Cerebellar cortex (tissue), 1 donor: ENCODE data around the gene NOVA2.

Source experiments
- DNase-seq: peaks from one replicate; pipeline ENCODE4 v3.0.0-alpha.2; 2015; ENCODE audit warnings: low spot score

The NOVA2 gene

DNA sequence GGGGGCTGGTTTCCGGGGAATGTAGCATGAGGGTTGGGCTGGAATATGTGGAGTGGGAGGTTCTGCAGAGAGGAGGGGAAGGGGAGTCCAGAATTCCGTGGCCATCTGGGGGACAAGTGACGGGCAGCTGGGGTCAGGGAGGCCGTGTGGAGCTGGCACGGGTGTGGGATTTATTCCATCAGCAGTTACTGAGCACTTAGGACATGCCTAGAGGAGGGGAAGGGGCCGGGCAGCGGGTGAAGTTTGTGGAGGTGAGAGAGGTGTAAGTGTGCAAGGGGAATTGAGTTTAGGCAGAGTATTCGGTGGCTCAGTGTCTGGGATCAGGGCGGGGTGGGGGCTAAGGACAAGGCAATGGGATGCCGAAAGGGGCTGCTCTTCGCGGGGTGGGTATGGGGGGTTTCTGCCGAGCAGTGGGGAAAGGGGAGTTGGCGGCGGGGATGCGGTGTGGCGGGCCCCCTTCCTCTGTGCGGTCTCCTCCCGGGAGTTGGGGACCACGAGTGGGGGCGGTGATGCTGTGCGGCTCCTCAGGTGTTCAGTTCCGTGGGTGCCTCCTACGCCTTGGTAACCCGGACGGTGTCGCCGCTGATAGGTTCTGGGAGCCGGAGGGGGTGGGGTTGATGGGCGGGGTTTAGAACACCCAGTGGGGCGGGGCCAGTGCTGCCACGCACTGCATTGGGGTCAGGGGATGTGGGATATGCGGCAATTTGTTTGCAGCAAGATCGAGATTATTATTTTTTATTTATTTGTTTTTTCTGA is 27.0 kb upstream of the NOVA2 start:
- DNase-seq = peak; percentile 86

- peak; percentile 89 for DNase-seq
Observed at GRCh38 chr19:45999653-46000121, 26.0 kb upstream of the NOVA2 start.

DNA sequence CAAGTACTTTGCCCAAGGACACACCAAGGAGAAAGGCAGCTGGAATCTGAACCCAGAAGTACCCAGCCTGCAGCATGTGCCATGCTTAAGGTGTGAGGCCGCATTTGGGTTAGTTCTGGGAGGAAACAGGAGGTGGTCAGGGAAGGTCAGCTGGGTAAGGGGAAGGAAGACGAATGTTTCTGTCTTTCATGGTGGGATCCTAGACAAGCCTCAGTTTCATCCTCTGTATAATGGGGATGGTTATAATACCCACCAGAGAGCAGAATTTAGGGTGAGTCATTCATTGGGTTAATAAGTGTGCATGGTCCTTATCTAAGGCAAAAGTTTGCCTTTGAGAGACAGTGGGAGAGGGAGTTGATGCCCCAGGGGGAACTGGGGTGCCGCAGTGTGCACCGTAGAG is 25.2 kb upstream of the NOVA2 start:
- DNase-seq = no peak

DNA sequence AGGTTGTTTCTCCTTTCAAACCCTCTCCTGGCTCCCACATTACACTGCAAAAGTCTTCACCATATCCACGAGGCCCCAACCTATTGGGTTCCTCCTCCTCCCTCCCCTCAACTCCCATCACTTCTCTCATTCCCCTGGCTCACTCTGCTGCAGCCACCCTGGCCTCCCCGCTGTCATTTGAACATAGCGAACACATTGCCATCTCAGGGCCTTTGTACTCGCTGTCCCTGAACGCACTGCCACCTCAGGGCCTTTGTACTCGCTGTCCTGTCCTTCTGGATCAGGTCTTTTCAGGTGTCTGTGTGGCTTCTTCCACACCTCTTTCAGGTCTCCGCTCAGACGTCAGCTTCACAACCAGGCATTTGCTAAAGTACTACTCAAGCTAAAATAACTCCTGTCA is 23.3 kb upstream of the NOVA2 start:
- DNase-seq = no peak

DNA sequence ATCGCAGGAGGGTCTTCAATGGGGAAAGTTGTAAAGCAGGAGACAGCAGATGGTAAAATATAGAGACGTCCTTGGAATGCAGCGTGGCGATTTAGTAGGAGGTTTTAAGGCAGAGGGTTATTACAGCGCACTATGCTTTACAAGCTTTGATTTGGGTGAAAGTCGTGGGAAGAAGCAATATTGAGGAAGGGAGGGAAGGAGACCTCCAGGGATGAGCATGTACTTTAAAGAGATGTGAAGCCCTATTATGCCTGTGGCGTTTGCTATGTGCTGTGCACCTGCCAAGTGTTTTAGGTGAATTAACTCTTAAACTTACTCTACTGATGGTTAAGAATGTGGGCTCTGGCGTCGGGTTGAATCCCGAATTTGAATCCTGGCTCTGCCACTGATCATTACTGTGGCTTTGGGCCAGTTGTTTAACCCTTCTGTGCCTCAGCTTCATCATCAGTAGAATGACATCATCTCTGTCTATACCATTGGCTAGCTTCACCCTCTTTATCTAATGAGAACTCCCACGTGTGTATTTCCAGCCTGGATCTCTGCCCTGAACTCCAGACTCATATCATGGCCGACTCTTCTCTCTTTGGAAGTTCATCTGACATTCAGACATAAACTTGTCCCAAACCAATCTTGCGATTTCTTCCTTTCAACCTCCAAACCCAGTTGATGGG is 22.2 kb upstream of the NOVA2 start:
- no peak for DNase-seq

DNA sequence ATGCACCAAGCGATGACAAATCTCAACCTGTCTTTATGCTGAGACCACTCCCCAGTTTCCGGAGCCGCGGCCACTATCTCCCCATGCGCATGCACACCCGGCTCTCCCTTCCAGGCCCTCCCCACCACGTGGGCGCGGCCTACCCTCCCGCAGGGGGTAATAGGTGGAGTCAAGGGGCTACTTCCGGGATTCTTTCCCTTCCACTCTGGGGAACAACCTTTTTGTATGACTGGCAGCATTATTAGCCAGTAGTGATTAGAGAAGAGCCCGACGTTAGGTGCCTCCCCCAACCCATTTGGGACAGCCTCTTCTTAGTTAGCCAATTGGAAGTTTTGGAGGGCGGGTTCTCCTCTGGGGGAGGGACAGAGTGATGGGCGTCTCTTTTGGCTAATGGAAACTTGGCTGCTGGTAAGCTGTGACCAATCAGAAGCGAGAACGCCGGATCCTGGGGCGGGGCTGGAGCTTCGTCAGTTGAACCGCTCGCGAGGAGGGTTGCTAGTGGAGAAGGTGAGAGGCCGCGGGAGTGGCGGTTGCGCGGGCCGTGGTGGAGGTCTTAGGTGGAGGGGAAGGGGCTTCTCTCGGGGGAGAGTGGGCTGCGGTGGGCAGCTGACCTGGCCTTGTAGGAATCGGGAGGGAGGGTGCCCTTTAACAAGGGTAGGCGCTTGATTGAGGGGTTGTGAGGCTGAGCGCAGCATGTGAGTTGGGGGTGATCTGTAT is 21.5 kb upstream of the NOVA2 start, which contains the start of gene CCDC61:
TSS of gene CCDC61 (plus strand) at position 470 of the 717 bp plus-strand sequence. CDS start 7,552 bp downstream, outside the sequence.
- DNase-seq = peak; percentile 100

- no peak for DNase-seq
Observed at GRCh38 chr19:45994456-45994997, 20.9 kb upstream of the NOVA2 start.

DNA sequence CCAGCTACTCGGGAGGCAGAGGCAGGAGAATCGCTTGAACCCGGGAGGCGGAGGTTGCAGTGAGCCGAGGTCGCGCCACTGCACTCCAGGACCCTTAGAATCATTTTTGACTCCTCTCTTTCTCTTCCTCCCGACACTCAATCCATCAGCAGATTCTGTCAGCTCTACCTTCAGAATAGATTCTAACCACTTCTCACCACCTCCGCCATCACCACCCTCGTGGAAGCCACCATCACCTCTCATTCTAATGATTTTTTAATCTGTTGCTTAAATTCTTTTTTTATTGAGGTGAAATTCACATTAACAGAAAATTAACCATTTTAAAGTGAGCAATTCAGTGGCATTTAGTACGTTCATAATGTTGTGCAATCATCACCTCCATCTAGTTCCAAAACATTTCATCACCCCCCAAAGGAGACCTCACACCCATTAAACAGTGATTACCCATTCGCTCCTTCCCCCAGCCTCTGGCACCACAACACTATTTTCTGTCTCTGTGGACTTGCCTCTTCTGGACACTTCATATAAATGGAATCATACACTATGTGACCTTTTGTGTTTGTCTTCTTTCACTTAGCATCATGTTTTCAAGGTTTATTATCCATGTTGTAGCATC is 16.6 kb upstream of the NOVA2 start:
- DNase-seq = no peak

- DNase-seq = no peak
Observed at GRCh38 chr19:45985321-45985720, 11.7 kb upstream of the NOVA2 start.

DNA sequence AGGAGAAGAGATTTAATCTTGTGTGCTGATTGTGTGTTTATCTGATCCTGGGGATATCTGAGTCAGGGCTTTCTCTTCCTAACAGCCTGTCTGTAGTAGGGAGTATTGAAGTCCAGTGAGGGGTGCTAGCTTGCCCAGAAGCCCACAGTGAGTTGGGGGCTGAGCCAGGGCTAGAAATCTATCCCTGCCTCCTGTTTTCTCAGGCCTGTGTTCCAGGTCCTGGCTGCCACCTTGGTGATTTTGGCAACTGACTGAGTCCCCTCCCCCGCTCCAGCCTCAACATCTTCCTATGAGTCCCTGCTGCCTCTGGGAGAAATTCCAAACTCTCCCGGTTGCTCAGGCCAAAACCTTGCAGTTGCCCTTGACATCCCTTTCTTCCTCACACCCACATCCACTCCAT is 7.7 kb upstream of the NOVA2 start:
- DNase-seq = peak; percentile 27

DNA sequence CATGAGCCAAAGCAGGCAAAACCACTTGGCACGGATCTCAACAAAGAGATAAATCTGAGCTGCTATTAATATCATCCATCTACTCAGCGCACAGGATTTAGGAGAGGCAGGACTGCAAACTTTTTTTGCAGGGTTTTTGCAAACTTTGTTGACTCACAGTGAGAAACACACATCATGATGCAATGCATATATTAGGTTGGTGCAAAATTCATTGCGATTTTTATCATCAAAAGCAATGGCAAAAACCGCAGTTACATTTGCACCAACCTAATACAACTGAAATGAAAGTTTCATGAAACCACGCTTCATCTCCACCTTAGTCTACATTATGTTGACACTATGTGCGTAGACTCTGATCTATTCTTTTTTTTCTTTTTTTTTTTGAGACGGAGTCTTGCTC is 4.5 kb upstream of the NOVA2 start:
- no peak for DNase-seq

DNA sequence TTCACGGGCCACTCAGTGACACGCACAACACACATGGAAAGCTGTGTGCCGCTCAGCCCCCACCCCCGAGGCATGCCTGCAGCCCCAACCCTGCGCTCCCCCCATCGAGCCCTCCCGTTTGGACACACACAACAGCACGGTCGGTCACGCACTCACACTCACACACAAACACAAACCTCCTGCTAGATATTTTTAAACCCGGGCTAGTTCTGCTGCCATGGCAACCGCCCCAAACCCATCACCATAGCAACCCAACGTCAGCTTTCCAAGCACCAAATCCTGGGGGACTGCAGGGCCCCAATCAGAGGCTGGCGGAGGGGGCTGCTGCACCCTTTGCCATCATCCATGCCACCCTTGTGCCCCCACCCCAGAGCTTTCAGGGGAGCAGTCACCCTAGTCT is 2.5 kb upstream of the NOVA2 start:
- peak; percentile 67 for DNase-seq

GRCh38 chr19:45975306-45976070 is 1.8 kb upstream of the NOVA2 start:
- DNase-seq = no peak

GRCh38 chr19:45972947-45973540 is 621 bp downstream of the NOVA2 start:
- no peak for DNase-seq

DNA sequence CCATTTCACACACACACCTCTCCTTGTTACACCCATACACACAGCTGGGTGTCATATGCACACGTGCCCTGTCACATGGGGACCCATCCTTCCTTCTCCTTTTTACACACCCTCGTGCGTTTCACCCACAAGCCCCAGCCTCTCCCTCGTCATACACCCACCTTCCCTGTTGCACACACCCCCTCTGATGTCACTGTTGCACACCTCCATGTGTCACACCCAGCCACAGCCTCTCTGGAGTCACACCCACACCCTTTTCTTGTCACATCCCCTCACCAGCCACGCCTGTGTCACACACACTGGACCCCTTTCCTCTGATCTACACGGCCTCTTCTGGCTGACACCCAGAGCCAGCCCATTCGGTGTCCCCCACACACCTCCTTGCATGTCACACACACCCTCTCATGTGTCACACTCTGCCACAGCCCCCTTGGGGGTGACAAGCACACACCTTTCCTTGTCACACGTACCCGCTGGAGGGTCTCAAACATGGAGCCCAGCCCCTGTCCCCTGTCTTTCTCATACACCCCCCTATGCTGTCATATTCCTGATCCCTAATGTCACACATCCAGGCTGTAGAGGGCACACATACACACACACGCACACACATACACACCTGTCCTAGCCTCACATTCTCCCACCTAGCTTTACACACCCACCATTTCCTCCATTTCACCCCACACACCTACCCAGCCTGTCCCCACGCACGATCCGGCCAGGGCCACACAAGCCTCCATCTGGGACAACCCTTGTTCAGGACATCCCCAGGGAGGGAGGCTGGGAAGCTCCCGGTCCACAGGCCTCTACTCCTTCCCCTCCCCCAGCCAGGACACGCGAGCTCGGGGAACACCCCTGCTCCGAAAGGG is 1.4 kb downstream of the NOVA2 start:
- DNase-seq = peak; percentile 31

DNA sequence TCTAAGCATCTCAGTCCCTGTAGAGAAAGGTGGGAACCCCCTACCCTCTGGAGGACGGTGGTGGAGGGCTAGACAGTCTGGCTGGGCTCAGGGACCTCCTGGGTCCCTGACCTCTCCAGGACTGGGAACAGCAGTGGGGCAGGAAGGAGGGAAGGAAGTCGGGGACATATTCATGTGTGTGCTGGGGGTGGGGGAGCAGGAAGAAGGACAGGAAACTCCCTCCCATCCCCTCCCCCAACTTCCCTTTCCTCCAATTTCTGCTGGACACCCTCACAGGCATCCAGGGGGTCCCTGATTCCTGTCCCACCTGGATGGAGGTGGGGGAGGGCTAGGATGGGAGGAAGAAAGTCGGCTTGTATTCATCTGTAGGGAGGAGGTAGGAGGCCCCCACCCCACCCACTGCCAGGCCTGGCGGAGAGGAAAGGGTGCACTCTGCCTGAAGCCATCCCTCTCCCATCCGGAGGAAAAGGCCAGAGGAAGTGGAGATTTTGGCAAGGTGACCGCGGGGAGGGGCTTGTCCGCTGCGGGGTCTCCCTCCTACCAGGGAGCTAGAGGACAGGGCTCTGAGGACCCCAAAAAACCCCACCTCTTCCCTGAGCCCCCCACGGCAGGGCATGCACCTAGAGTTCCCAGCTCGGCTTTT is 2.3 kb downstream of the NOVA2 start:
- no peak for DNase-seq

GRCh38 chr19:45969676-45970075 is 4.0 kb downstream of the NOVA2 start:
- DNase-seq = no peak

- no peak for DNase-seq
Observed at GRCh38 chr19:45968626-45969025, 5.0 kb downstream of the NOVA2 start.

- DNase-seq = no peak
Observed at GRCh38 chr19:45967246-45967645, 6.4 kb downstream of the NOVA2 start.
